Sciatic nerve (tissue), 2 donors: Measurements from ENCODE around the gene TXNRD3. TPM values are rescaled to one million over a fixed set of nuclear protein-coding genes. Genes with fewer than 3 reads are reported as not detected.
"Not testable (repeated sequence)": the region's sequence is repeated elsewhere in the genome, so short reads cannot be mapped to it uniquely, and the experiment has no call there.

Experiments used
- ATAC-seq: fragments of 200-7000 bp; cut with Tn5 transposase; one replicate; pipeline ENCODE4 v1.9.1; 2020; ENCODE audit warnings: mild to moderate bottlenecking, moderate library complexity
- DNase-seq: peaks from one replicate; pipeline ENCODE4 v3.0.0-alpha.2; 2020; ENCODE audit warnings: low spot score
- intact Hi-C: fragments of 100-400 bp; cut with DNase I; formaldehyde crosslinking; loops from one replicate; pipeline ENCODE4 v1.14.2; 2022
- total RNA-seq: library from RNA; stranded (reverse); fragmentation: NEBNext Ultra II Directional; extraction: Animal tissue kit (Norgen Biotek cat#: 25700); gene quantifications from one replicate; pipeline ENCODE4 v1.2.1, GENCODE V29; 2021
- donor health status: DM: no; HTN: no; CAD: no.
- donor health status: DM: no; HTN: no; CAD: no.

TXNRD3 gene
- total RNA-seq, 1 donor from 2014 or later: 25.1 TPM

DNA sequence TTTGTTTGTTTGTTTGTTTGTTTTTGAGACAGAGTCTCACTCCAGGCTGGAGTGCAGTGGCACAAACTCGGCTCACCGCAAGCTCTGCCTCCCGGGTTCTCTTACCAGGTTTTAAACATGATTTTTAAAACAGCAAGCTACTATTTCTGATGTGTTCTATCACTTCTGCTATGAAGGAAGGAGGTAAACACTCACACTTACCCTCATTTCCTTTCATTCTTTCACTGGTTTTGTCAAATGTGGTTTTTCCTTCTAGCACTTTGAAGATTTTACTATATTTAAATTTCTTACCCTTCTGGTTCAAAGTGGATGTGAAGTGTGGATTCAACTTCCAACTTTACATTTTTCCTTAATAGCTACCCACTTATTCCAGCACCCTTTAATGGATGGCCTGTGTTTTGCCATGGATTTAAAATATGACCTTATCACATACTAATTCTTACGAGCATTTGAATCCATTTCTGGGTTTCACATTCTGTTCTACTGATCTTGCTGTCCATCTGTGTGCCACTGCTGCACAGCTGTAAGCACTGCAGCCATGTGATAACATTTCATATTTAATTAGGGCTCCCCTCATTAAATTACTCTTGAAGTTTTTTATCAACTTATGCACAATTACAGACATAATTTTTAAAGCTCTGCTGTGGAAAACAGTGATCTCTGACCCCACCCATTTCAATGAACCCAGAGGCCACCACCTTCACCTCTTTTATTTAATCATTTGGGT lies 42.3 kb downstream of the TXNRD3 start:
- ATAC-seq: no peak
- DNase-seq: no peak
- intact Hi-C loops: no loop called here

GRCh38 chr3:126609909-126610308 lies 45.0 kb downstream of the TXNRD3 start:
- intact Hi-C loops: no loop called here
- DNase-seq (no peak), ATAC-seq (no peak)

GRCh38 chr3:126607214-126607908 lies 47.6 kb downstream of the TXNRD3 start:
- DNase-seq (no peak), ATAC-seq (peak; percentile 32)
- intact Hi-C loops: no loop called here

- intact Hi-C loops: no loop called here
- no peak for DNase-seq
Measured at GRCh38 chr3:126606001-126606400, 48.9 kb downstream of the TXNRD3 start.

DNA sequence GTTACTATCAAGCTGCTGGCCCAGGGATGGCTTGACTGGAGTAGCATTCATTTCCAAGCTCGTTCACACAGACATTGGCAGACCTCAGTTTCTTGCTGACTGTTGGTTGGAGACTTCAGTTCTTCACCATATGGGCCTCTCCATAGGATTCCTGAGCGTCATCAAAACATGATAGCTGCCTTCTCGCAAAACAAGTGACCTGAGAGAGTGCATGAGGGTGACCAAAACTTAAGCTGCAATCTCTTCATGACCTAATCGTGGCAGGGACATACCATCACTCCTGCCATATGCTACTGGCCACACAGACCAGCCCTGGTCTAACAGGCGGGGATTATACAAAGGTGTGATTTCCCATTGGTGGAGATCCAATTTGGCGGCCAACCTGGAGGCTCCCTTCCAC lies 50.2 kb downstream of the TXNRD3 start:
- ATAC-seq (no peak), DNase-seq (no peak)
- intact Hi-C loops: no loop called here

More at GRCh38 chr3:126606001-126606400, 48.9 kb downstream of the TXNRD3 start:
- peak; percentile 42 for ATAC-seq

DNA sequence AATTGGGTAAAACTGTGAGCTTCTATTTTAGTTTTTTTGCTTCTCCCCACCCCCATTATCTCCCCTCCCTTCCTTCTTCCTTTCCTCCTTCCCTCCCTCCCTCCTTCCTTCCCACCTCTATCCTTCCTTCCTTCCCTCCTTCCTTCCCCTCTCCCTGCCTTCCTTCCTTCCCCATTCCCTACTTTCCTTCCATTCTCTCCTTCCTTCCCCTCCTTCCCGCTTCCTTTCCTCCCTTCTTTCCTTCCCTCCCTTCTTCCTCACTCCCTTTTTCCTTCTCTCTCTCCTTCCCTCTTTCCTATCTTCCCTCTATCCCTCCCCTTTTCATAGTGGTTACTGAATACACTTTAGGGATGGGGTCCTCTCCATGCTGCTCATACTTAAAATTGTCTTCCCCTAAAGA lies 55.8 kb downstream of the TXNRD3 start:
- DNase-seq (no peak), ATAC-seq (no peak)
- intact Hi-C loops: no loop called here

- ATAC-seq, intact Hi-C loops, DNase-seq: not testable (repeated sequence)
Measured at GRCh38 chr3:126595479-126595878, 59.4 kb downstream of the TXNRD3 start.

- DNase-seq, ATAC-seq, intact Hi-C loops: not testable (repeated sequence)
Measured at GRCh38 chr3:126591515-126591914, 63.4 kb downstream of the TXNRD3 start.

GRCh38 chr3:126582311-126582710 lies 72.6 kb downstream of the TXNRD3 start:
- ATAC-seq (no peak), DNase-seq (no peak)
- intact Hi-C loops: no loop called here

- intact Hi-C loops: no loop called here
- no peak for ATAC-seq
Measured at GRCh38 chr3:126581569-126581968, 73.4 kb downstream of the TXNRD3 start.

GRCh38 chr3:126580746-126581145 lies 74.2 kb downstream of the TXNRD3 start:
- ATAC-seq (no peak), DNase-seq (no peak)
- intact Hi-C loops: no loop called here

More at GRCh38 chr3:126581569-126581968, 73.4 kb downstream of the TXNRD3 start:
- no peak for DNase-seq

DNA sequence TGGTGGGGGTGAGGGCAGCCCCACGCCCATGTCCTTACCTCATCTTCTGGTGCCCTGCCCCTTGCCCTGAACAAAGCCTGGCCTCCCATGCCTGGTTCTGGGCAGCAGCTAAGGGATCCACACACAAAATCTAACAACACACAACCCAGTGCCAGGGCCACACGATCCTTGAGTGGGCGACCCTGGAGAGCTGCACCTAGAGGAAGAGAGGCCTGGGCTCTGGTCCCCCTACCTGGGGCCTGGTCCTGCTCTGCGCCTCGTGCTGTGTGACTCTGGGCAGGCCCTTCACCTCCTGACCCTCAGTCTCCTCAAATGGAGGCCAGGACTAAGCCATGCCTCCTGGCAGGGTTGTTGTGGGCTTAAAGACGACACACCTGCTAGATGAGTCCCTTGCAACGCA lies 76.2 kb downstream of the TXNRD3 start:
- intact Hi-C loops: no loop called here
- DNase-seq: no peak
- no peak for ATAC-seq

DNA sequence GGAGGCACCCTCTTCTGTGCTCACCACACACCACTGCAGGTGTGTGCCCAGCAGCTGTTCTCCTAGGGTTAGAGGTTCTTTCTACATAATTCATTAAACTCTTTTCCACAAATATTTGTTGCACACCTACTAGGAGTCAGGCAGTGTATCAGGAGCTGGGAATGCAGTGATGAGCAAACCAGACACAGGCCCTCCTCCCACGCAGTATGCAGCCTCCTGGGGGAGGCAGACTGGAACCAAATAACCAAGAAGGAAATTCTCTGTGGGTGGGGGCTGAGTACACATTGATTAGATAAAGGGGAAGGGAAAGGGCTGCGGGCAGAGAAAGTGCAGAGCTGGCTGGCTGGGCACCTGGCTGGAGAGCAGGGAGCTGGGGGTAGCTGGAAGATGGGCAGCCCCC lies 77.7 kb downstream of the TXNRD3 start:
- ATAC-seq: no peak

GRCh38 chr3:126573492-126574117 lies 81.3 kb downstream of the TXNRD3 start:
- ATAC-seq: no peak
- DNase-seq: no peak
- intact Hi-C loops: no loop called here

More for the DNA sequence above, 77.7 kb downstream of the TXNRD3 start:
- intact Hi-C loops: no loop called here
- DNase-seq: no peak

DNA sequence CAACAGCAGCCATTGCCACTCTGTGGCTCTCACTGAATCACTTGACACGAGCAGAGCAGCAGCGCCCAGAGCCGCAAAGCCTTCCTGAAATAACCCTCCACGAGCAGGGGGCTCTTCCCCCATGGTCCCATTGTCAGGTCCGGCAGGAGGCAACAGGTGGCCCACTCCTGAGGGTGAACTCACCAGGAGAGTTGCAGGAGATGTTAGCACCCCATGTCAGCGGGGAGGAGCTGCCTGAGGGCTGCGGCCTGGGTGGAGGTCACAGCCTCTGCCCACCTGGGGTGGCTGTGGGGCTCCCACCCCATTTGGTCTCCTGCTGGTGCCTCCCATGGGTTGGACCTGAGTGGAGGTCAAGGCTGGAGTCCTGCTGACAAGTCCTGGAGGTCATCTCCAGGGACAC lies 83.8 kb downstream of the TXNRD3 start:
- ATAC-seq (no peak), DNase-seq (no peak)
- intact Hi-C loops: no loop called here

DNA sequence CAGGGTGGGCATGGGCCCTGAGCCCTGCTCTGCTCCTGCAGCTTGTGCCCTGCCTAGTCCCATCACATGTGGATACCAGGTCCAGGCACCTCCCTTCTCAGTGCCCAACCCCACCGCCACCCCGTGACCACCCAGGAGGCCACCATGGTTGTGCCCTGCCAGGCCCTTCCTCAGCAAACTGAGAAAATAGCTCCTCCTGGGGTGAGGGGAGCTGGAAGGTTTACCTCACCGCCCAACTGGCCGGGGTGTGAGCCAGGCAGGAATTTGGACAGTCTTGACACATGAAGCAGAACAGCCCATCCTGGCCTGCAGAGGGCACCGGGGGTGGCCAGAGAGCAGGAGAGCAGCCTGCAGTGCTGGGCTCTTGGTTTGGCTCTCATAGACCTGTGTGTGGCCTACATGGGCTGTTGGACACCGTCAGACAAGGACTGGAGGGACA lies 84.8 kb downstream of the TXNRD3 start:
- DNase-seq (no peak), ATAC-seq (no peak)

GRCh38 chr3:126569390-126569975 lies 85.4 kb downstream of the TXNRD3 start:
- DNase-seq (no peak), ATAC-seq (no peak)
- intact Hi-C loops: no loop called here

More for the DNA sequence above, 84.8 kb downstream of the TXNRD3 start:
- intact Hi-C loops: no loop called here

GRCh38 chr3:126568776-126569342 lies 86.1 kb downstream of the TXNRD3 start:
- ATAC-seq: no peak
- DNase-seq: no peak
- intact Hi-C loops: no loop called here

- ATAC-seq: no peak
- intact Hi-C loops: no loop called here
- no peak for DNase-seq
Measured at GRCh38 chr3:126567696-126568438, 87.1 kb downstream of the TXNRD3 start.
